IgD-negative memory B cell (primary cell): ENCODE data around the gene HPCAL1. TPM values are rescaled to one million over a fixed set of nuclear protein-coding genes. Genes with fewer than 3 reads are reported as not detected.
A peak's percentile ranks its signal among the peaks of the same experiment; 100 is the strongest.
"Not testable (repeated sequence)": the region's sequence is repeated elsewhere in the genome, so short reads cannot be mapped to it uniquely, and the experiment has no call there.

Experiments used
- H3K27ac Mint-ChIP-seq, 3 donors: one replicate each; pipeline ENCODE4 v1.8.0; 2020 to 2022; ENCODE audit warnings: mild to moderate bottlenecking in 3 of 3, mixed read lengths in 3 of 3, moderate library complexity in 1 of 3
- H3K27me3 Mint-ChIP-seq: one replicate; pipeline ENCODE4 v1.8.0; 2021; ENCODE audit warnings: mixed read lengths
- H3K36me3 Mint-ChIP-seq: one replicate; pipeline ENCODE4 v1.8.0; 2020; ENCODE audit warnings: mild to moderate bottlenecking, mixed read lengths
- H3K4me1 Mint-ChIP-seq, 3 donors: one replicate each; pipeline ENCODE4 v1.8.0; 2020 to 2022; ENCODE audit warnings: mixed read lengths in 3 of 3, mild to moderate bottlenecking in 1 of 3
- H3K4me3 Mint-ChIP-seq, 4 donors: one replicate each; pipeline ENCODE4 v1.8.0; 2020 to 2022; ENCODE audit warnings: mild to moderate bottlenecking in 4 of 4, mixed read lengths in 4 of 4, moderate library complexity in 3 of 4
- H3K9me3 Mint-ChIP-seq, 3 donors: one replicate each; pipeline ENCODE4 v1.8.0; 2020 to 2021; ENCODE audit warnings: mixed read lengths in 3 of 3, mild to moderate bottlenecking in 1 of 3
- polyA plus RNA-seq: library from polyadenylated mRNA; unstranded; fragments of 300-500 nt; fragmentation: Illumina TruSeq; gene quantifications from one replicate; pipeline ENCODE4 v1.2.3, GENCODE V29; 2021

The HPCAL1 gene
- 89.2 TPM for polyA plus RNA-seq

GRCh38 chr2:10302479-10303180 is at the start of gene HPCAL1:
Gene HPCAL1 (plus strand): TSS chr2:10302904. CDS start chr2:10419758, 116,854 bp downstream.
- no peaks in the 10 kb centered on the region for H3K27me3 Mint-ChIP-seq
- H3K36me3 Mint-ChIP-seq: peaks cover 1% of the 10 kb centered on the region
- peak within 1 kb of the TSS; percentile 97 to 98 (median 98) for H3K4me3 Mint-ChIP-seq
- no peaks in the 10 kb centered on the region for H3K9me3 Mint-ChIP-seq
- H3K4me1 Mint-ChIP-seq: peaks cover 32 to 44% (median 36%) of the 10 kb centered on the region in 3 donors
- peak within 1 kb of the TSS in 2 of 3 donors; percentile 46 to 88 for H3K27ac Mint-ChIP-seq

DNA sequence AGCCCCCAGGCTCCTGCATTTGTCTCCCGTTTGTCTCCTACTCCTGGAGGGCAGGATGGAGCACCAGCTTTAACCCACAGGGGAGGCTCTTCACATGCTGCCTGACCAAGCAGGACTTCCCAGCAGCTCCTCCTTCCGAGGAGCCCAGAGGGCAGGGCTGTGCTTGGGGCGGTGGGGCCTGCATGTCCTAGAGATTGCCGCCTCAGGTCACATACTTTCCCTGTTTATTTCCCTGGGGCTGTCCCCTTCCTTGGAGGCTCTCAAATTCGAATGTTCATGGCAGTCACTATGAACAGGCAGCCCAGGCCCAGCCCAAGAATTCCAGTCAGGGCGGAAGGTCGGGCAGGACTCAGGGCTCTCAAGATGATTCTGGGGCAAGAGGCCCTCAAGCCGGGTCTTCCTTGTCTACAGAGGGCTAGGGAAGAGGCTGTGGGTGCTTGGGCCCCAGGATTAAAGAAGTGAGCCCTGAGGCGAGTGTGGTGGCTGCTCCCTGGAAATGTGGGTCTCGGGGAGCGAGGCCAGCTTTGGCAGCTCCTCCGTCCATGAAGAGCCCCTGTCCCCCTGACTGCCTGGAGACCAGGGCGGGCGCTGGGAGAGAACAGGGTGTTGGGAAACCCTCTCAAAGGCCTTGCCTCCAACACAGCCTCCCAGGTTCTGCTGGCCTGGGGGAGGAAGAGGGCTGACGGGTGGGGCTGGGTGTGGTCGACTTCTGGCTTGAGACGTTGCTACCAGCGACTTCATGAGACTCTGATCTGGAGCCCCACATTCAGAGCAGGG is 48.9 kb upstream of the HPCAL1 start:
- no peaks in the 10 kb centered on the region for H3K4me1 Mint-ChIP-seq
- H3K27me3 Mint-ChIP-seq: peaks cover 6% of the 10 kb centered on the region
- peaks cover 5 to 16% (median 7%) of the 10 kb centered on the region in 3 donors for H3K9me3 Mint-ChIP-seq
- no peak overlapping the region for H3K4me3 Mint-ChIP-seq
- peaks cover 3% of the 10 kb centered on the region for H3K36me3 Mint-ChIP-seq
- H3K27ac Mint-ChIP-seq: no peak overlapping the region

DNA sequence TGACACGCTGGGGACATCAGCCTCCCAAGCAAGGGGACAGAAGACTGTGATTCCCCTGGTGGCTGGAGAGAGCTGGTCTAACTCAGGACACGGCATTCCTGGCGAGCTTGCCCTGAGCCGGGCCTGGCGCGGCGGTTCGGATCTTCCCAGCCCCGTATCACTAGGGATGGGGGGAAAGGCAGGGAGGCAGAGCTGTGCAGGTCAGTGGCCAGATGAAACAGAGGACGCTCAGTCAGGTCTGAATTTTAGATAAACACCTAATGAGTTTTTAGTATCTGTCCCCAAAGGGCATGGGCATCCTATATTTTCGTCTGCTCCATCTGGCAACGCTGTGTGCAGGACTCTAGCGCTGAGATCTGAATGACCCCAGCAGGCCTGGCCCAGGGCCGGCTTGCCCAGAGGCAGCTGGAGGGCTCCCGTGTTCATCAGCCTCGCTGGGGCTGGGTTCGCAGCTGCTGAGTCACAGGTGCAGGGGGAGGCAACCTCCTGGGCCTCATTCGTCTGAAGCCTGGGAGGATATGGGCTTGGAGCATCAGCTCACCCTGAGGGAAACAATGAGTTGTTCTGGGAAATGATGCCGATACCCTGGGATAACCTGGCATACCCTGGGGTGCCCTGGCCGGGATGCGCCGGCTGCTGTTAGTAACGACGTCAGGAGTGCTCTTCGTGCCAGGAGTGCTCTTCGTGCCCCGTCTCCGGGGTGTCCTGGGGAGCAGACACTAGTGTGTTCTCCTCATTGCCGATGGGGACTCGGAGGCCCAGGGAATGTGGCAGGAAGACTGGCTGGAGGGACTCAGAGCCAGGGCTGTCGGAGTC is 48.1 kb upstream of the HPCAL1 start:
- Mint-ChIP-seq H3K27ac (no peak overlapping the region), H3K4me1 (no peaks in the 10 kb centered on the region), H3K9me3 (peaks cover 4 to 16% (median 7%) of the 10 kb centered on the region in 3 donors), H3K27me3 (peaks cover 6% of the 10 kb centered on the region), H3K36me3 (peaks cover 3% of the 10 kb centered on the region), H3K4me3 (no peak overlapping the region)

GRCh38 chr2:10255189-10256030 is 47.3 kb upstream of the HPCAL1 start:
- Mint-ChIP-seq H3K27ac (no peak overlapping the region), H3K9me3 (peaks cover 4 to 9% (median 4%) of the 10 kb centered on the region in 3 donors), H3K4me1 (no peaks in the 10 kb centered on the region), H3K27me3 (peaks cover 6% of the 10 kb centered on the region), H3K36me3 (peaks cover 3% of the 10 kb centered on the region), H3K4me3 (no peak overlapping the region)

DNA sequence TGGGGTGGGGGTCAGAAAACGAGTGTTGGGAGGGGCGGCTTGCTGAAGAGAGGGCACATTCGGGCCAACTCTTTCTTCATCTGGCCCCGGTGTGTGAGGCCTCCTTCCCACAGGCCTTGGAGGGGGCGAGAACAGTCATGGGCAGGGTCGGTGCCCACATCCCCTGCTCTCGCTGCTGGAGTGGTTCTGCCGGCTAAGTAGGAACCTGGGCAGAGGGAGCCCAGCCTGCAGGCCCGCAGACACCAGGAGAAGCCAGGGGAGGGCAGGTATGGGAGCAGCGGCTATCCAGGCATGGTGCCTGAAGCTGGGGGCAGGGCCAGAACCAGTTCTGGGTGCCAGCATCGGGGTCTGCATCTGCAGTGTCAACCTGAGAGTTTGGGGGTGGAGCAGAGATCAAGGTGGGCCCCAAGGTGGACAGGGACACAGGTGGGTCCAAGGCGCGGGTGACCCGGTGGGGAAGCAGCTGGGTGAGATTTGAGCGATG is 46.6 kb upstream of the HPCAL1 start:
- H3K9me3 Mint-ChIP-seq: peaks cover 0 to 3% (median 0%) of the 10 kb centered on the region in 3 donors
- H3K27ac Mint-ChIP-seq: no peak overlapping the region
- H3K4me3 Mint-ChIP-seq: no peak overlapping the region
- H3K36me3 Mint-ChIP-seq: no peaks in the 10 kb centered on the region
- no peaks in the 10 kb centered on the region for H3K4me1 Mint-ChIP-seq
- H3K27me3 Mint-ChIP-seq: peaks cover 6% of the 10 kb centered on the region

- Mint-ChIP-seq H3K36me3 (no peaks in the 10 kb centered on the region), H3K27me3 (peaks cover 4% of the 10 kb centered on the region), H3K27ac (no peak overlapping the region), H3K4me1 (no peaks in the 10 kb centered on the region), H3K4me3 (no peak overlapping the region), H3K9me3 (peaks cover 0 to under 1% (median 0%) of the 10 kb centered on the region in 3 donors)
Observed at GRCh38 chr2:10256515-10257031, 46.1 kb upstream of the HPCAL1 start.

DNA sequence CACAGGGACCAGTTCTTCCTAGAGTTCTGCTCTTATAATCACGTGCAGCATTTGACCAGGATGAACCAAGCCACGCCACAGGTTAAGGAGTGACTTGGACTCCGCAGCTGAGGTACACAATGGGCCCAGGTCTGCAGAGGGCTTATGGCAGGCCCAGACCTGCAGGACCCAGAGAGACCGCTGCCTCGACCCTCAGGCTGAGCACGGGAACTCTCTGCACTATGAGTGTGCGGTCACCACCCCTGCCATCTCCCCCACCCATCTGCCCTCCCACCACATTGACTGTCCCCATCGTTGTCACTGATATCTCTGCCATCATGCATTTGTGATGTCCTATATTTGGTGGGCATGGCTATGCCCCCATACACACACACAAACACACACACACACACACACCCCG is 45.7 kb upstream of the HPCAL1 start:
- Mint-ChIP-seq H3K9me3 (no peaks in the 10 kb centered on the region), H3K4me3 (no peak overlapping the region), H3K36me3 (no peaks in the 10 kb centered on the region), H3K27ac (no peak overlapping the region), H3K27me3 (peaks cover 4% of the 10 kb centered on the region), H3K4me1 (no peaks in the 10 kb centered on the region)

DNA sequence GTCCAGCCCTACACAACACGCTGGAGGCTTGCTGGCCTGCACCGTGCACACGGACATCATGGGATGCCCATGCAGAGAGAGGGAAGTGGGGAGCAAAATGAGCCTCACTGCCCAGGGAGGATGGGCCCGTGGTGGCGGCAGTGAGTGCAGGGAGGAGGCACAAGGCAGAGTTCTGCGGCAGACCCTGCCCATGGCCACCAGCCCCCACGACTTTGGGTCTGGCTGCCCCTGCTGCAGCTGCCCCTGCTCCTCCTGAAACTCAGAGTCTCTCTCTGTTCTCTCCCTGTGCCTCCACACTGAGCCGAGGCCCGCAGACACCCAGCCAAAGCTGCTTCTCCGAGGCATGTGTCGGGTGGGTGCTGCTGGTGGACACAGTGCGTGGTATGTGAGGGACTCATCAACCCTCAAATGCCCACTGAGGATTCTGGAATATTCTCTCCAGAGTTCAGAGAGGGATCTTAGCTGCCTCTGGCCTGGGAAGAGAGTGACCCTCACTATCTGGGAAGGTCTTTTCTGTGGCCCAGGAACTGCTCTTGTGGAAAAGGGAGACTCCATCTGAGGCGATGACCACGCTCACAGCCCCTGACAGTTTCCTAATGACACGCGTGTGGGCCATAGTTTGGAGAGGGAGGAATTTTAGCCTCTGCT is 45.1 kb upstream of the HPCAL1 start:
- H3K9me3 Mint-ChIP-seq: no peaks in the 10 kb centered on the region
- no peak overlapping the region for H3K4me3 Mint-ChIP-seq
- H3K4me1 Mint-ChIP-seq: no peaks in the 10 kb centered on the region
- peaks cover 4% of the 10 kb centered on the region for H3K27me3 Mint-ChIP-seq
- no peak overlapping the region for H3K27ac Mint-ChIP-seq
- H3K36me3 Mint-ChIP-seq: no peaks in the 10 kb centered on the region

GRCh38 chr2:10258326-10258725 is 44.4 kb upstream of the HPCAL1 start:
- Mint-ChIP-seq H3K36me3 (no peaks in the 10 kb centered on the region), H3K9me3 (no peaks in the 10 kb centered on the region), H3K27me3 (peaks cover 4% of the 10 kb centered on the region), H3K4me3 (no peak overlapping the region), H3K27ac (no peak overlapping the region), H3K4me1 (no peaks in the 10 kb centered on the region)

- no peaks in the 10 kb centered on the region for H3K9me3 Mint-ChIP-seq
- H3K4me1 Mint-ChIP-seq: no peaks in the 10 kb centered on the region
- H3K36me3 Mint-ChIP-seq: no peaks in the 10 kb centered on the region
- H3K27me3 Mint-ChIP-seq: no peaks in the 10 kb centered on the region
- H3K27ac Mint-ChIP-seq: no peak overlapping the region
- no peak overlapping the region for H3K4me3 Mint-ChIP-seq
Observed at GRCh38 chr2:10258726-10259125, 44.0 kb upstream of the HPCAL1 start.

GRCh38 chr2:10260130-10260529 is 42.6 kb upstream of the HPCAL1 start:
- H3K27ac Mint-ChIP-seq: no peak overlapping the region
- H3K4me3 Mint-ChIP-seq: no peak overlapping the region
- no peaks in the 10 kb centered on the region for H3K36me3 Mint-ChIP-seq

DNA sequence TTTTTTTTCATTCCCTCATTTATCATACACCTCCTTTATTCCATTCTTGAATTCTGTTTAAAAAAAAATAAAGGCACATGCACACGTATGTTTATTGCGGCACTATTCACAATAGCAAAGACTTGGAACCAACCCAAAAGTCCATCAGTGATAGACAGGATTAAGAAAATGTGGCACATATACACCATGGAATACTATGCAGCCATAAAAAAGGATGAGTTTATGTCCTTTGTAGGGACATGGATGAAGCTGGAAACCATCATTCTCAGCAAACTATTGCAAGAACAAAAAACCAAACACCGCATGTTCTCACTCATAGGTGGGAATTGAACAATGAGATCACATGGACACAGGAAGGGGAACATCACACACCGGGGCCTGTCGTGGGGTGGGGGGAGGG is 39.2 kb upstream of the HPCAL1 start:
- not testable (repeated sequence) for H3K4me3 Mint-ChIP-seq, H3K9me3 Mint-ChIP-seq, H3K36me3 Mint-ChIP-seq, H3K27me3 Mint-ChIP-seq, H3K27ac Mint-ChIP-seq, H3K4me1 Mint-ChIP-seq

More at GRCh38 chr2:10260130-10260529, 42.6 kb upstream of the HPCAL1 start:
- no peaks in the 10 kb centered on the region for H3K4me1 Mint-ChIP-seq
- no peaks in the 10 kb centered on the region for H3K9me3 Mint-ChIP-seq
- no peaks in the 10 kb centered on the region for H3K27me3 Mint-ChIP-seq

DNA sequence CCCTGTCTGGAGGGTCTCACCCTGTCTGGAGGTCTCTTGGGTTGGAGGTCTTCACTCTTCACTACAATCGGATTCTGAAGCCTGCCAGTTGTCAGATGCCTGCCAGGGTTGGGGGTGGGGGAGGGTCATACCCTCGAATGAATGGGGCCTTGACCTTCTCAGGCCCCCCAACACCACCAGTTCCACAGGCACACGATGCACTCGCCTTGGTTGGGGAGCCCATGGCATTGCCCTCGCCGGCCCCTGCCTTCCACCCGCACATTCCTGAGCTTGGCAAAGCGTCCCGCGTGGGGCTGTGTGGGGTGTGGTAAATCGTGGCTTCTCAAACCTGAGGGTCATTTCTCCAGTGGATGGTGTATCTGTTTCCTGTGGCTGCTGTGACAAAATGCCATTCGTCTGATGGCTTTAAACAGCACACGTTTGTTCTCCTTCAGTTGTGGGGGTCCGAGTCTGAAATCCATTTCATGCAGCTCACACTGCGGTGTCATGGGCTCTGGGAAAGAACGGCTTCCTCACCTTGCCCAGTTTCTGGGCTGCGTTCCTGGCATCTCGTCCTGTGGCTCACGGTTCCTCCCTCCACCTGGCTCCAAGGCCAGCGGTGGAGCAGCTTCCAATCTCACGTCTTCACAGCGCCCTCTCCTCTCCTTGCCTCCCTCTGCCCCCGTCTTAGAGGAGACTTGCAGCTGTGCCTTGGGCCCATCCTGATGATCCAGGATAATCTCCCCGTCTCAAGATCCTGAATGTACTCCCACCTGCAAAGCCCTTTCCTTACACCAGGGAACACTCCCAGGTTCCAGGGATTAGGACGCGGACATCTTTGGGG is 38.0 kb upstream of the HPCAL1 start:
- H3K36me3 Mint-ChIP-seq: no peaks in the 10 kb centered on the region
- no peaks in the 10 kb centered on the region for H3K4me1 Mint-ChIP-seq
- no peak overlapping the region for H3K4me3 Mint-ChIP-seq
- H3K27ac Mint-ChIP-seq: no peak overlapping the region
- H3K9me3 Mint-ChIP-seq: no peaks in the 10 kb centered on the region
- H3K27me3 Mint-ChIP-seq: no peaks in the 10 kb centered on the region
